Hypothalamus (tissue), 51 donors: Measurements from ENCODE around the gene HES7.
A peak's percentile ranks its signal among the peaks of the same experiment; 100 is the strongest.

Source experiments
- DNase-seq, 51 donors: peaks; one replicate each; lab custom pipeline; 2025; lab: John Stamatoyannopoulos, UW

The HES7 gene

GRCh38 chr17:8155996-8156245 lies 32.0 kb upstream of the HES7 start:
- peak in 3 of 51 donors; percentile 38 to 59 (median 40) for DNase-seq

- peak in 1 of 51 donors; percentile 71 for DNase-seq
Observed at GRCh38 chr17:8155231-8155995, 31.5 kb upstream of the HES7 start.

- DNase-seq: no peak
Observed at GRCh38 chr17:8154608-8155155, 30.8 kb upstream of the HES7 start.

GRCh38 chr17:8153957-8154607 lies 30.2 kb upstream of the HES7 start:
- peak; percentile 56 to 100 (median 96) for DNase-seq

- peak in 41 of 51 donors; percentile 16 to 89 (median 51) for DNase-seq
Observed at GRCh38 chr17:8153525-8153956, 29.6 kb upstream of the HES7 start.

GRCh38 chr17:8153031-8153451 lies 29.1 kb upstream of the HES7 start:
- no peak for DNase-seq

- DNase-seq: peak; percentile 57 to 99 (median 94)
Observed at GRCh38 chr17:8152112-8152775, 28.3 kb upstream of the HES7 start, which contains the start of gene PER1. PER1 (minus strand) TSS chr17:8152404; CDS start chr17:8150706, 1,698 bp downstream.

- DNase-seq: peak in 45 of 51 donors; percentile 8 to 87 (median 63)
Observed at GRCh38 chr17:8151641-8152111, 27.8 kb upstream of the HES7 start.

- DNase-seq: peak in 50 of 51 donors; percentile 35 to 96 (median 84)
Observed at GRCh38 chr17:8151120-8151640, 27.3 kb upstream of the HES7 start.

- no peak for DNase-seq
Observed at GRCh38 chr17:8150194-8151119, 26.6 kb upstream of the HES7 start.

GRCh38 chr17:8149419-8150193 lies 25.7 kb upstream of the HES7 start:
- DNase-seq: no peak

GRCh38 chr17:8148560-8148959 lies 24.7 kb upstream of the HES7 start:
- no peak for DNase-seq

GRCh38 chr17:8147805-8148404 lies 24.0 kb upstream of the HES7 start:
- DNase-seq: no peak

GRCh38 chr17:8147141-8147804 lies 23.4 kb upstream of the HES7 start:
- DNase-seq: no peak

- no peak for DNase-seq
Observed at GRCh38 chr17:8146381-8147140, 22.7 kb upstream of the HES7 start.

- DNase-seq: no peak
Observed at GRCh38 chr17:8145811-8146210, 21.9 kb upstream of the HES7 start.
